Measurements from ENCODE around the gene RHO. TPM values are rescaled to one million over a fixed set of nuclear protein-coding genes. Genes with fewer than 3 reads are reported as not detected.

The RHO gene
- not detected in 2 replicates for total RNA-seq

GRCh38 chr3:129528589-129529100, at the start of gene RHO:
TSS of gene RHO (plus strand) at chr3:129528639. CDS start at chr3:129528734, 95 bp downstream.

GRCh38 chr3:129543156-129543790, 14.8 kb downstream of the RHO start, which contains the start of gene H1-8:
TSS of gene H1-8 (plus strand) at chr3:129543175. CDS start at chr3:129543219, 44 bp downstream.

Other genes with a start within 250 kb of the RHO start
- 17.4 and 26.3 TPM in 2 replicates for gene HMCES, start 249.8 kb upstream of the RHO start, total RNA-seq
- under 0.01 and 0.07 TPM in 2 replicates for gene EFCAB12, start 100.0 kb upstream of the RHO start, total RNA-seq
- gene MBD4, start 88.7 kb upstream of the RHO start, total RNA-seq, result 26.9 and 35.6 TPM in 2 replicates
- gene IFT122, start 88.4 kb upstream of the RHO start, total RNA-seq, result 18.0 and 19.0 TPM in 2 replicates
- gene H1-8, start 14.5 kb downstream of the RHO start, total RNA-seq, result not detected in 2 replicates
- gene PLXND1, start 78.0 kb downstream of the RHO start, total RNA-seq, result 362 and 374 TPM in 2 replicates

All from thoracic aorta endothelial cell (primary cell).